ENCODE data around the gene CNTNAP5.

CNTNAP5 gene

GRCh38 chr2:124323321-124323720 is 298.2 kb downstream of the CNTNAP5 start:
- TF ChIP-seq CTCF (IDR thresholded peaks at IDR 0.05; ENCODE audit: low read depth, low read length): no peak
- H3K4me3 ChIP-seq (ENCODE audit: low read depth, low read length): no peak overlapping the region

- TF ChIP-seq CTCF (IDR thresholded peaks at IDR 0.05; ENCODE audit: low read depth, low read length): no peak
- no peak overlapping the region for H3K4me3 ChIP-seq (ENCODE audit: low read depth, low read length)
Measured at GRCh38 chr2:124325667-124326440, 300.8 kb downstream of the CNTNAP5 start.

- no peak overlapping the region for H3K4me3 ChIP-seq (ENCODE audit: low read depth, low read length)
- no peak for TF ChIP-seq CTCF (IDR thresholded peaks at IDR 0.05; ENCODE audit: low read depth, low read length)
Measured at GRCh38 chr2:124327303-124327702, 302.2 kb downstream of the CNTNAP5 start.

GRCh38 chr2:124328397-124328796 is 303.3 kb downstream of the CNTNAP5 start:
- H3K4me3 ChIP-seq (ENCODE audit: low read depth, low read length): no peak overlapping the region

GRCh38 chr2:124333784-124334183 is 308.7 kb downstream of the CNTNAP5 start:
- TF ChIP-seq CTCF (IDR thresholded peaks at IDR 0.05; ENCODE audit: low read depth, low read length): no peak

More at GRCh38 chr2:124328397-124328796, 303.3 kb downstream of the CNTNAP5 start:
- no peak for TF ChIP-seq CTCF (IDR thresholded peaks at IDR 0.05; ENCODE audit: low read depth, low read length)

GRCh38 chr2:124335058-124335457 is 310.0 kb downstream of the CNTNAP5 start:
- TF ChIP-seq CTCF (IDR thresholded peaks at IDR 0.05; ENCODE audit: low read depth, low read length): no peak
- no peak overlapping the region for H3K4me3 ChIP-seq (ENCODE audit: low read depth, low read length)

More at GRCh38 chr2:124333784-124334183, 308.7 kb downstream of the CNTNAP5 start:
- no peak overlapping the region for H3K4me3 ChIP-seq (ENCODE audit: low read depth, low read length)

- H3K4me3 ChIP-seq (ENCODE audit: low read depth, low read length): no peak overlapping the region
- no peak for TF ChIP-seq CTCF (IDR thresholded peaks at IDR 0.05; ENCODE audit: low read depth, low read length)
Measured at GRCh38 chr2:124339709-124340108, 314.6 kb downstream of the CNTNAP5 start.
